ENCODE results near the gene C2orf76. TPM values are rescaled to one million over a fixed set of nuclear protein-coding genes. Genes with fewer than 3 reads are reported as not detected.

C2orf76 gene
- total RNA-seq, 2 donors from 2014 or later = 15.8 to 16.2 TPM

GRCh38 chr2:119260646-119261492, 105.8 kb downstream of the C2orf76 start:
- TF ChIP-seq POLR2AphosphoS5 (IDR thresholded peaks at IDR 0.05) = no peak
- TF ChIP-seq POLR2A (IDR thresholded peaks at IDR 0.05) = no peak
- TF ChIP-seq, protein P1, sequence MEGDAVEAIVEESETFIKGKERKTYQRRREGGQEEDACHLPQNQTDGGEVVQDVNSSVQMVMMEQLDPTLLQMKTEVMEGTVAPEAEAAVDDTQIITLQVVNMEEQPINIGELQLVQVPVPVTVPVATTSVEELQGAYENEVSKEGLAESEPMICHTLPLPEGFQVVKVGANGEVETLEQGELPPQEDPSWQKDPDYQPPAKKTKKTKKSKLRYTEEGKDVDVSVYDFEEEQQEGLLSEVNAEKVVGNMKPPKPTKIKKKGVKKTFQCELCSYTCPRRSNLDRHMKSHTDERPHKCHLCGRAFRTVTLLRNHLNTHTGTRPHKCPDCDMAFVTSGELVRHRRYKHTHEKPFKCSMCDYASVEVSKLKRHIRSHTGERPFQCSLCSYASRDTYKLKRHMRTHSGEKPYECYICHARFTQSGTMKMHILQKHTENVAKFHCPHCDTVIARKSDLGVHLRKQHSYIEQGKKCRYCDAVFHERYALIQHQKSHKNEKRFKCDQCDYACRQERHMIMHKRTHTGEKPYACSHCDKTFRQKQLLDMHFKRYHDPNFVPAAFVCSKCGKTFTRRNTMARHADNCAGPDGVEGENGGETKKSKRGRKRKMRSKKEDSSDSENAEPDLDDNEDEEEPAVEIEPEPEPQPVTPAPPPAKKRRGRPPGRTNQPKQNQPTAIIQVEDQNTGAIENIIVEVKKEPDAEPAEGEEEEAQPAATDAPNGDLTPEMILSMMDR (IDR thresholded peaks at IDR 0.05) = no peak
- H3K4me3 ChIP-seq = no peak overlapping the region
- H3K4me1 ChIP-seq (replicated peaks) = no peaks in the 10 kb centered on the region
- intact Hi-C loops (cut with DNase I) = loop anchor here (5.0 kb wide), 1 partner anchor 39 kb away; the partner anchor contains the start of gene STEAP3
- WGBS = 46% methylated on average over 11 of the region's 11 CpGs
- no peak overlapping the region for H3K27ac ChIP-seq
- H3K27me3 ChIP-seq (replicated peaks; ENCODE audit: insufficient read depth) = no peaks in the 10 kb centered on the region
- H3K9me3 ChIP-seq = no peaks in the 10 kb centered on the region
- no peaks in the 10 kb centered on the region for H3K36me3 ChIP-seq
- no peak for DNase-seq (ENCODE audit: low spot score)

- no peak for DNase-seq (ENCODE audit: low spot score)
- H3K27ac ChIP-seq = no peak overlapping the region
- H3K36me3 ChIP-seq = no peaks in the 10 kb centered on the region
- H3K4me1 ChIP-seq (replicated peaks) = no peaks in the 10 kb centered on the region
- no peak overlapping the region for H3K4me3 ChIP-seq
- no peak for TF ChIP-seq POLR2AphosphoS5 (IDR thresholded peaks at IDR 0.05)
- TF ChIP-seq, protein P1 (IDR thresholded peaks at IDR 0.05) = no peak
- TF ChIP-seq POLR2A (IDR thresholded peaks at IDR 0.05) = no peak
- no peaks in the 10 kb centered on the region for H3K27me3 ChIP-seq (replicated peaks; ENCODE audit: insufficient read depth)
- intact Hi-C loops (cut with DNase I) = no loop called here
- 85% methylated on average over 5 of the region's 5 CpGs for WGBS
- no peaks in the 10 kb centered on the region for H3K9me3 ChIP-seq
Measured at GRCh38 chr2:119259296-119259860, 107.3 kb downstream of the C2orf76 start.

- no peak for DNase-seq (ENCODE audit: low spot score)
- H3K36me3 ChIP-seq = no peaks in the 10 kb centered on the region
- no peaks in the 10 kb centered on the region for H3K27me3 ChIP-seq (replicated peaks; ENCODE audit: insufficient read depth)
- TF ChIP-seq POLR2AphosphoS5 (IDR thresholded peaks at IDR 0.05) = no peak
- TF ChIP-seq POLR2A (IDR thresholded peaks at IDR 0.05) = no peak
- TF ChIP-seq, protein P1 (IDR thresholded peaks at IDR 0.05) = no peak
- H3K9me3 ChIP-seq = no peaks in the 10 kb centered on the region
- 90% methylated on average over 9 of the region's 9 CpGs for WGBS
- intact Hi-C loops (cut with DNase I) = no loop called here
- no peaks in the 10 kb centered on the region for H3K4me1 ChIP-seq (replicated peaks)
- no peak overlapping the region for H3K4me3 ChIP-seq
- H3K27ac ChIP-seq = no peak overlapping the region
Measured at GRCh38 chr2:119257198-119257597, 109.4 kb downstream of the C2orf76 start.

DNA sequence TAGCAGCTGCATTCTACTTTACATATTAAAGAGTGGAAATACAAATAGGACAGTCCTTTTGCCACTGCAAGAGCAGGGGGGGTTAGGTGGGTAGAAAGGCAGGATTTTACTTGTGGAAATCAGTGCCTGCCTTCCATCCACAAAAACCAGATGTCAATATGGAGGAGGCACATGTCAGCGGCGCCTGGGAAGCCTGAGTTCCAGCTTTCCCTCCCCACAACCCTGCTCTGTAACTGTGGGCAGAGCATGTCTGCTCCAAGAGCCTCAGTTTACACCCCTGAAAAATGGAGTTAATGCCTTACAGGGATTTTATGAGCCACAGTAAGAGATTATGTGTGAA, 110.1 kb downstream of the C2orf76 start:
- Histone ChIP-seq H3K27ac (no peak overlapping the region), H3K9me3 (no peaks in the 10 kb centered on the region), H3K36me3 (no peaks in the 10 kb centered on the region), H3K4me1 (replicated peaks) (no peaks in the 10 kb centered on the region), H3K4me3 (no peak overlapping the region), H3K27me3 (replicated peaks; ENCODE audit: insufficient read depth) (no peaks in the 10 kb centered on the region)
- DNase-seq (ENCODE audit: low spot score) = no peak
- WGBS = 95% methylated on average over 2 of the region's 2 CpGs
- TF ChIP-seq POLR2AphosphoS5 (IDR thresholded peaks at IDR 0.05) (no peak), POLR2A (IDR thresholded peaks at IDR 0.05) (no peak)
- TF ChIP-seq, protein P1 (IDR thresholded peaks at IDR 0.05) = no peak
- intact Hi-C loops (cut with DNase I) = no loop called here

Measured in prostate gland (tissue), 2 donors.